H9 (cell line): ENCODE data around the gene YBX3. TPM values are rescaled to one million over a fixed set of nuclear protein-coding genes. Genes with fewer than 3 reads are reported as not detected.

Source experiments
- DNase-seq: peaks from one replicate; pipeline ENCODE4 v3.0.0-alpha.2; 2017
- H2AFZ ChIP-seq: one replicate; pipeline ENCODE4 v1.6.1; 2013; ENCODE audit warnings: mild to moderate bottlenecking, low read length, control low read depth, moderate library complexity
- H2AK5ac ChIP-seq: 2 replicates; pipeline ENCODE4 v1.6.1; 2013; ENCODE audit warnings: low read length, control low read depth, mixed read lengths; ENCODE audit not compliant: insufficient read length
- H2BK120ac ChIP-seq: one replicate; pipeline ENCODE4 v1.6.1; 2013; ENCODE audit warnings: low read depth, mild to moderate bottlenecking, low read length, control low read depth, inconsistent platforms; ENCODE audit not compliant: poor library complexity, severe bottlenecking
- H2BK12ac ChIP-seq: 2 replicates; pipeline ENCODE4 v1.6.1; 2013; ENCODE audit warnings: low read length, control low read depth, mixed read lengths, low read depth; ENCODE audit not compliant: insufficient read length
- H2BK15ac ChIP-seq: 2 replicates; pipeline ENCODE4 v1.6.1; 2013; ENCODE audit warnings: low read depth, low read length, control low read depth
- H2BK20ac ChIP-seq: one replicate; pipeline ENCODE4 v1.6.1; 2013; ENCODE audit warnings: low read depth, mild to moderate bottlenecking, low read length, control low read depth, inconsistent platforms; ENCODE audit not compliant: poor library complexity, severe bottlenecking
- H2BK5ac ChIP-seq: 2 replicates; pipeline ENCODE4 v1.6.1; 2013; ENCODE audit warnings: low read length, control low read depth, mixed read lengths; ENCODE audit not compliant: insufficient read length
- H3K14ac ChIP-seq: 2 replicates; pipeline ENCODE4 v1.6.1; 2013; ENCODE audit warnings: low read length, control low read depth; ENCODE audit not compliant: insufficient read depth
- H3K18ac ChIP-seq: 2 replicates; pipeline ENCODE4 v1.6.1; 2013; ENCODE audit warnings: low read depth, mild to moderate bottlenecking, mixed read lengths, low read length, control low read depth; ENCODE audit not compliant: insufficient read length
- H3K23ac ChIP-seq: 2 replicates; pipeline ENCODE4 v1.6.1; 2013; ENCODE audit warnings: low read length, control low read depth, mixed read lengths, low read depth; ENCODE audit not compliant: insufficient read length
- H3K23me2 ChIP-seq: 2 replicates; pipeline ENCODE4 v1.6.1; 2013; ENCODE audit warnings: low read depth, mild to moderate bottlenecking, mixed read lengths, low read length, control low read depth; ENCODE audit not compliant: insufficient read length, poor library complexity, severe bottlenecking
- H3K27ac ChIP-seq: 2 replicates; pipeline ENCODE4 v1.5.1; 2013; ENCODE audit warnings: low read length, control low read depth, mixed read lengths, low read depth; ENCODE audit not compliant: insufficient read length
- H3K27me3 ChIP-seq: 2 replicates; pipeline ENCODE4 v1.6.1; 2013; ENCODE audit warnings: low read length, control low read depth, inconsistent platforms; ENCODE audit not compliant: insufficient read depth
- H3K4ac ChIP-seq: 2 replicates; pipeline ENCODE4 v1.6.1; 2013; ENCODE audit warnings: low read depth, mild to moderate bottlenecking, control low read depth, inconsistent platforms, low read length, moderate library complexity
- H3K4me1 ChIP-seq: 2 replicates; pipeline ENCODE4 v1.6.1; 2013; ENCODE audit warnings: low read length, control low read depth, inconsistent platforms; ENCODE audit not compliant: insufficient read depth
- H3K4me2 ChIP-seq: 2 replicates; pipeline ENCODE4 v1.6.1; 2013; ENCODE audit warnings: low read length, control low read depth, mixed read lengths; ENCODE audit not compliant: insufficient read length, insufficient read depth
- H3K56ac ChIP-seq: 2 replicates; pipeline ENCODE4 v1.6.1; 2013; ENCODE audit warnings: low read depth, mild to moderate bottlenecking, mixed read lengths, low read length, control low read depth; ENCODE audit not compliant: insufficient read length
- H3K79me1 ChIP-seq: 2 replicates; pipeline ENCODE4 v1.6.1; 2013; ENCODE audit warnings: low read depth, mild to moderate bottlenecking, moderate library complexity, low read length, control low read depth, inconsistent platforms; ENCODE audit not compliant: insufficient read depth, poor library complexity, severe bottlenecking
- H3K79me2 ChIP-seq: 2 replicates; pipeline ENCODE4 v1.6.1; 2013; ENCODE audit warnings: low read length, control low read depth, inconsistent platforms; ENCODE audit not compliant: insufficient read depth
- H3K9ac ChIP-seq: 2 replicates; pipeline ENCODE4 v1.6.1; 2013; ENCODE audit warnings: low read length, control low read depth, mixed read lengths; ENCODE audit not compliant: insufficient read length; ENCODE audit errors: extremely low read depth
- H3K9me3 ChIP-seq: one replicate; pipeline ENCODE4 v1.6.1; 2013; ENCODE audit warnings: low read depth, low read length, inconsistent platforms; ENCODE audit not compliant: control insufficient read depth
- H3T11ph ChIP-seq: one replicate; pipeline ENCODE4 v1.6.1; 2013; ENCODE audit warnings: mild to moderate bottlenecking, low read length, control low read depth, inconsistent platforms
- H4K20me1 ChIP-seq: one replicate; pipeline ENCODE4 v1.6.1; 2013; ENCODE audit not compliant: control insufficient read depth, insufficient read length, insufficient read depth
- H4K5ac ChIP-seq: 2 replicates; pipeline ENCODE4 v1.6.1; 2013; ENCODE audit warnings: low read depth, mild to moderate bottlenecking, mixed read lengths, low read length, control low read depth; ENCODE audit not compliant: insufficient read length
- H4K8ac ChIP-seq: replicated peaks from 2 replicates; pipeline ENCODE4 v1.6.1; 2013; ENCODE audit warnings: low read length, control low read depth, mixed read lengths, low read depth; ENCODE audit not compliant: insufficient read length
- H4K91ac ChIP-seq: 2 replicates; pipeline ENCODE4 v1.6.1; 2013; ENCODE audit warnings: low read depth, mild to moderate bottlenecking, moderate library complexity, mixed read lengths, low read length, control low read depth; ENCODE audit not compliant: insufficient read length
- H3K27ac Mint-ChIP-seq, 3 experiments: 2 replicates in 2 of 3; 3 replicates in 1 of 3; pipeline ENCODE4 v1.8.0; 2020 to 2021; ENCODE audit warnings: mixed read lengths in 3 of 3, mild to moderate bottlenecking in 1 of 3, moderate library complexity in 1 of 3
- H3K27me3 Mint-ChIP-seq: 2 replicates; pipeline ENCODE4 v1.8.0; 2021; ENCODE audit warnings: low read depth, mild to moderate bottlenecking, moderate library complexity, mixed read lengths
- H3K36me3 Mint-ChIP-seq, 3 experiments: 2 replicates in 2 of 3; 3 replicates in 1 of 3; pipeline ENCODE4 v1.8.0; 2020 to 2021; ENCODE audit warnings: low read depth in 3 of 3, mixed read lengths in 3 of 3; ENCODE audit not compliant: insufficient read depth in 1 of 3
- H3K4me1 Mint-ChIP-seq, 2 experiments: 2 replicates each; pipeline ENCODE4 v1.8.0; 2020; ENCODE audit warnings: mixed read lengths in 2 of 2
- H3K4me3 Mint-ChIP-seq, 2 experiments: 2 replicates in 1 of 2; 3 replicates in 1 of 2; pipeline ENCODE4 v1.8.0; 2020 to 2021; ENCODE audit warnings: mild to moderate bottlenecking in 2 of 2, mixed read lengths in 2 of 2, moderate library complexity in 1 of 2
- H3K9me3 Mint-ChIP-seq, 2 experiments: 2 replicates in 1 of 2; 3 replicates in 1 of 2; pipeline ENCODE4 v1.8.0; 2020; ENCODE audit warnings: mild to moderate bottlenecking in 2 of 2, mixed read lengths in 2 of 2, moderate library complexity in 1 of 2
- total RNA-seq: library from RNA; stranded (reverse); gene quantifications from 2 replicates; pipeline ENCODE4 v1.2.1, GENCODE V29; 2021
- TF ChIP-seq, protein P1 (sequence below): fragments of 200-600 bp; sonication (generic); conservative IDR thresholded peaks from 3 replicates; pipeline ENCODE4 v1.8.0; 2021; ENCODE audit warnings: antibody characterized with exemption, mild to moderate bottlenecking

Gene YBX3
- total RNA-seq, 1 experiment from 2014 or later: 343 TPM

DNA sequence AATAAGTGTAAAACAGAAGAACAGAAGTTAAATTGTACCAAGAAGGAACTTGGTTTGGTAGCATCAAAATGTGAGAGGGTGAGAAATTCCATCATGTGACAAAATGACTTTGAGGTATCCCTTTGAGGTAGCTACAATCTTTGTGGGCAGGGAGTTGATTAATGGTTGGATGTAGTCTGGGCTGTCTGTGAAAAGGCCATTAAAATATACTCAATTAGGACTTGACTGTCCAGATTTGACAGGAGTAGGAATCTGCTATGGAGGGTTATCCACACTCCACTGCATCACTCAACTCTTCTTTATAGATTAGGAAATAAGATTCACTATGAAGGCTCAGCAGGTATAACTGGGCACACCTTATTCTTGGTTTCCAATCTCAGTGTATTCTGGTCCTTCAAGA lies 7.4 kb upstream of the YBX3 start:
- H3K14ac ChIP-seq: no peak overlapping the region
- H2BK5ac ChIP-seq: no peak overlapping the region
- TF ChIP-seq, protein P1, sequence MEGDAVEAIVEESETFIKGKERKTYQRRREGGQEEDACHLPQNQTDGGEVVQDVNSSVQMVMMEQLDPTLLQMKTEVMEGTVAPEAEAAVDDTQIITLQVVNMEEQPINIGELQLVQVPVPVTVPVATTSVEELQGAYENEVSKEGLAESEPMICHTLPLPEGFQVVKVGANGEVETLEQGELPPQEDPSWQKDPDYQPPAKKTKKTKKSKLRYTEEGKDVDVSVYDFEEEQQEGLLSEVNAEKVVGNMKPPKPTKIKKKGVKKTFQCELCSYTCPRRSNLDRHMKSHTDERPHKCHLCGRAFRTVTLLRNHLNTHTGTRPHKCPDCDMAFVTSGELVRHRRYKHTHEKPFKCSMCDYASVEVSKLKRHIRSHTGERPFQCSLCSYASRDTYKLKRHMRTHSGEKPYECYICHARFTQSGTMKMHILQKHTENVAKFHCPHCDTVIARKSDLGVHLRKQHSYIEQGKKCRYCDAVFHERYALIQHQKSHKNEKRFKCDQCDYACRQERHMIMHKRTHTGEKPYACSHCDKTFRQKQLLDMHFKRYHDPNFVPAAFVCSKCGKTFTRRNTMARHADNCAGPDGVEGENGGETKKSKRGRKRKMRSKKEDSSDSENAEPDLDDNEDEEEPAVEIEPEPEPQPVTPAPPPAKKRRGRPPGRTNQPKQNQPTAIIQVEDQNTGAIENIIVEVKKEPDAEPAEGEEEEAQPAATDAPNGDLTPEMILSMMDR: no peak
- H3K9me3 ChIP-seq: no peaks in the 10 kb centered on the region
- H2AK5ac ChIP-seq: no peak overlapping the region
- H4K8ac ChIP-seq: no peak overlapping the region
- Mint-ChIP-seq H3K27me3 (peaks cover 18% of the 10 kb centered on the region), H3K4me1 (no peaks in the 10 kb centered on the region), H3K36me3 (no peaks in the 10 kb centered on the region), H3K4me3 (no peak overlapping the region), H3K9me3 (no peaks in the 10 kb centered on the region), H3K27ac (no peak overlapping the region)
- no peaks in the 10 kb centered on the region for H3K27me3 ChIP-seq
- H2BK20ac ChIP-seq: no peak overlapping the region
- no peaks in the 10 kb centered on the region for H3K79me2 ChIP-seq
- no peak overlapping the region for H3T11ph ChIP-seq
- no peak overlapping the region for H4K91ac ChIP-seq
- H2BK12ac ChIP-seq: no peak overlapping the region
- DNase-seq: no peak
- H3K56ac ChIP-seq: no peak overlapping the region
- H4K20me1 ChIP-seq: no peaks in the 10 kb centered on the region
- H2BK120ac ChIP-seq: no peak overlapping the region
- H4K5ac ChIP-seq: no peak overlapping the region
- H3K27ac ChIP-seq: no peak overlapping the region
- H3K4ac ChIP-seq: no peak overlapping the region
- no peak overlapping the region for H3K18ac ChIP-seq
- H3K9ac ChIP-seq: no peak overlapping the region
- no peaks in the 10 kb centered on the region for H3K23me2 ChIP-seq
- no peak overlapping the region for H3K23ac ChIP-seq
- no peaks in the 10 kb centered on the region for H3K4me1 ChIP-seq
- no peak overlapping the region for H2AFZ ChIP-seq
- no peaks in the 10 kb centered on the region for H3K79me1 ChIP-seq
- H3K4me2 ChIP-seq: no peak overlapping the region
- H2BK15ac ChIP-seq: no peak overlapping the region
